OCI-LY3 (cell line): ENCODE measurements around the gene AGPAT1.

Experiments
- H2AFZ ChIP-seq: fragments of 200-600, 300-600 bp; shearing (Covaris generic); 2 replicates; pipeline ENCODE4 v1.6.0; 2014; ENCODE audit warnings: antibody characterized with exemption, low read depth, low read length
- H3K27ac ChIP-seq: fragments of 200-600, 300-600 bp; sonication (generic); 2 replicates; pipeline ENCODE4 v1.5.1; 2014; ENCODE audit warnings: mild to moderate bottlenecking, low read length, moderate library complexity, mixed read lengths
- H3K27me3 ChIP-seq: fragments of 200-600, 300-600 bp; sonication (generic); 2 replicates; pipeline ENCODE4 v1.6.1; 2014; ENCODE audit warnings: low read depth, low read length, mixed read lengths
- H3K36me3 ChIP-seq: fragments of 200-600, 300-600 bp; sonication (generic); replicated peaks from 2 replicates; pipeline ENCODE3; 2014; ENCODE audit warnings: low read depth, low read length, mixed read lengths
- H3K4me1 ChIP-seq: fragments of 300-600, 200-600 bp; sonication (generic); 2 replicates; pipeline ENCODE4 v1.6.1; 2014; ENCODE audit warnings: low read length, mixed read lengths
- H3K4me2 ChIP-seq: fragments of 200-600, 300-600 bp; sonication (generic); 2 replicates; pipeline ENCODE4 v1.6.1; 2014; ENCODE audit warnings: low read length, mixed read lengths
- H3K4me3 ChIP-seq: fragments of 300-600, 200-600 bp; sonication (generic); 2 replicates; pipeline ENCODE4 v1.5.1; 2014; ENCODE audit warnings: antibody characterized with exemption, mild to moderate bottlenecking, low read length, moderate library complexity
- H3K79me2 ChIP-seq: fragments of 300-600, 200-600 bp; shearing (Covaris generic); 2 replicates; pipeline ENCODE4 v1.6.1; 2014; ENCODE audit warnings: mild to moderate bottlenecking, low read length, mixed read lengths
- H3K9ac ChIP-seq: fragments of 300-600, 200-600 bp; shearing (Covaris generic); 2 replicates; pipeline ENCODE4 v1.6.0; 2014; ENCODE audit warnings: mild to moderate bottlenecking, low read length, moderate library complexity
- H3K9me3 ChIP-seq: fragments of 200-600, 300-600 bp; shearing (Covaris generic); 2 replicates; pipeline ENCODE4 v1.6.1; 2014; ENCODE audit warnings: low read length, mixed read lengths; ENCODE audit not compliant: insufficient read depth
- H4K20me1 ChIP-seq: fragments of 200-600, 300-600 bp; sonication (generic); 2 replicates; pipeline ENCODE4 v1.6.1; 2016; ENCODE audit warnings: low read length, mixed read lengths; ENCODE audit not compliant: insufficient read depth
- CTCF ChIP-seq: fragments of 200-600, 300-600 bp; sonication (generic); IDR thresholded peaks from 2 replicates; pipeline ENCODE4 v1.5.1; 2014; ENCODE audit warnings: antibody characterized with exemption, low read length, low read depth
- EZH2phosphoT487 ChIP-seq: fragments of 200-600 bp; shearing (Covaris generic); IDR thresholded peaks from 2 replicates; pipeline ENCODE4 v1.6.1; 2018; ENCODE audit warnings: antibody characterized with exemption, mixed run types, low read depth

AGPAT1 gene

GRCh38 chr6:32175711-32176475, at the start of gene AGPAT1:
AGPAT1 (minus strand) TSS chr6:32176084; CDS start chr6:32171496, 4,588 bp downstream.
- no peak within 1 kb of the TSS for H2AFZ ChIP-seq
- no peaks in the 10 kb centered on the region for H3K36me3 ChIP-seq
- peak within 1 kb of the TSS; percentile 96 for H3K9ac ChIP-seq
- H3K27ac ChIP-seq, result peak within 1 kb of the TSS; percentile 90
- H3K27me3 ChIP-seq, result no peaks in the 10 kb centered on the region
- no peaks in the 10 kb centered on the region for H3K9me3 ChIP-seq
- peaks cover 26% of the 10 kb centered on the region for H3K79me2 ChIP-seq
- peak within 1 kb of the TSS; percentile 98 for H3K4me2 ChIP-seq
- peaks cover 22% of the 10 kb centered on the region for H3K4me1 ChIP-seq
- TF ChIP-seq EZH2phosphoT487 (no peak), CTCF (no peak)
- H4K20me1 ChIP-seq, result no peaks in the 10 kb centered on the region
- H3K4me3 ChIP-seq, result peak within 1 kb of the TSS; percentile 99

- Histone ChIP-seq H2AFZ (no peak overlapping the region), H3K9ac (peak overlapping the region; percentile 72; the same call in 1 of the 2 replicates), H3K4me3 (peak overlapping the region; percentile 74), H3K4me1 (peaks cover 66% of the 10 kb centered on the region), H4K20me1 (no peaks in the 10 kb centered on the region), H3K9me3 (no peaks in the 10 kb centered on the region), H3K4me2 (peak overlapping the region; percentile 82), H3K36me3 (peaks cover 2% of the 10 kb centered on the region), H3K27ac (peak overlapping the region; percentile 89), H3K27me3 (no peaks in the 10 kb centered on the region), H3K79me2 (no peaks in the 10 kb centered on the region)
- TF ChIP-seq EZH2phosphoT487, result no peak
- TF ChIP-seq CTCF, result no peak
Measured at GRCh38 chr6:32224696-32225095, 48.8 kb upstream of the AGPAT1 start.

- Histone ChIP-seq H2AFZ (no peak within 1 kb of the TSS), H3K9ac (peak within 1 kb of the TSS; percentile 72), H3K4me1 (peaks cover 66% of the 10 kb centered on the region), H3K79me2 (no peaks in the 10 kb centered on the region), H3K4me2 (peak within 1 kb of the TSS; percentile 82), H3K9me3 (no peaks in the 10 kb centered on the region), H3K4me3 (peak within 1 kb of the TSS; percentile 74), H3K27me3 (no peaks in the 10 kb centered on the region), H3K27ac (peak within 1 kb of the TSS; percentile 89), H3K36me3 (peaks cover 2% of the 10 kb centered on the region), H4K20me1 (no peaks in the 10 kb centered on the region)
- no peak for TF ChIP-seq EZH2phosphoT487
- no peak for TF ChIP-seq CTCF
Measured at GRCh38 chr6:32223258-32224235, 47.7 kb upstream of the AGPAT1 start, which contains the start of gene NOTCH4. NOTCH4 (minus strand) TSS chr6:32224067; CDS start chr6:32223928, 139 bp downstream.
